Loucy (cell line): ENCODE data around the gene DDAH2.

Experiments
- H2AFZ ChIP-seq: fragments of 200-600 bp; sonication (generic); 2 replicates; pipeline ENCODE4 v1.6.0; 2016; ENCODE audit warnings: antibody characterized with exemption, mild to moderate bottlenecking, low read length, moderate library complexity
- H3F3A ChIP-seq: fragments of 200-600 bp; 2 replicates; pipeline ENCODE4 v1.6.0; 2016; ENCODE audit warnings: antibody characterized with exemption, low read depth, mild to moderate bottlenecking
- H3K27me3 ChIP-seq: fragments of 200-600 bp; sonication (generic); 2 replicates; pipeline ENCODE4 v1.6.1; 2014; ENCODE audit warnings: low read length, mild to moderate bottlenecking; ENCODE audit not compliant: insufficient read depth, poor library complexity, severe bottlenecking
- H3K36me3 ChIP-seq: fragments of 200-600 bp; sonication (generic); 2 replicates; pipeline ENCODE4 v1.6.1; 2016; ENCODE audit warnings: low read length; ENCODE audit not compliant: insufficient read depth
- H3K4me1 ChIP-seq: fragments of 200-600 bp; sonication (generic); 2 replicates; pipeline ENCODE4 v1.5.1; 2014; ENCODE audit warnings: low read length, mild to moderate bottlenecking; ENCODE audit not compliant: insufficient read depth, poor library complexity, severe bottlenecking
- H3K4me2 ChIP-seq: fragments of 200-600 bp; sonication (generic); 2 replicates; pipeline ENCODE4 v1.6.0; 2014; ENCODE audit warnings: antibody characterized with exemption, low read length, low read depth, mild to moderate bottlenecking; ENCODE audit not compliant: poor library complexity, severe bottlenecking
- H3K4me3 ChIP-seq: fragments of 200-600 bp; sonication (generic); 2 replicates; pipeline ENCODE4 v1.5.1; 2014; ENCODE audit warnings: low read length, mild to moderate bottlenecking, mixed read lengths; ENCODE audit not compliant: poor library complexity, severe bottlenecking
- H3K79me2 ChIP-seq: fragments of 200-600 bp; sonication (generic); 2 replicates; pipeline ENCODE4 v1.6.1; 2014; ENCODE audit warnings: low read length; ENCODE audit not compliant: insufficient read depth
- H3K9ac ChIP-seq: fragments of 200-600 bp; sonication (generic); 2 replicates; pipeline ENCODE4 v1.6.0; 2014; ENCODE audit warnings: mild to moderate bottlenecking, low read depth, low read length, moderate library complexity; ENCODE audit not compliant: poor library complexity, severe bottlenecking
- H3K9me2 ChIP-seq: fragments of 200-600 bp; sonication (generic); replicated peaks from 2 replicates; pipeline ENCODE4 v1.6.1; 2016; ENCODE audit warnings: low read depth, low read length, mixed read lengths
- H3K9me3 ChIP-seq: fragments of 200-600 bp; sonication (generic); 2 replicates; pipeline ENCODE4 v1.6.1; 2014; ENCODE audit warnings: mild to moderate bottlenecking, antibody characterized with exemption, low read length, low read depth; ENCODE audit not compliant: insufficient read depth
- H4K20me1 ChIP-seq: fragments of 200-600 bp; sonication (generic); 2 replicates; pipeline ENCODE4 v1.6.0; 2014; ENCODE audit warnings: antibody characterized with exemption, low read length, mild to moderate bottlenecking; ENCODE audit not compliant: insufficient read depth, poor library complexity, severe bottlenecking
- EZH2phosphoT487 ChIP-seq: fragments of 200-600 bp; IDR thresholded peaks from 2 replicates; pipeline ENCODE4 v1.6.1; 2018; ENCODE audit warnings: antibody characterized with exemption, mild to moderate bottlenecking, moderate library complexity, borderline replicate concordance
- TF ChIP-seq, protein P1 (sequence below): fragments of 200-600 bp; sonication (generic); conservative IDR thresholded peaks from 2 replicates; pipeline ENCODE4 v1.5.1; 2014; ENCODE audit warnings: mild to moderate bottlenecking, antibody characterized with exemption, low read length

Gene DDAH2

DNA sequence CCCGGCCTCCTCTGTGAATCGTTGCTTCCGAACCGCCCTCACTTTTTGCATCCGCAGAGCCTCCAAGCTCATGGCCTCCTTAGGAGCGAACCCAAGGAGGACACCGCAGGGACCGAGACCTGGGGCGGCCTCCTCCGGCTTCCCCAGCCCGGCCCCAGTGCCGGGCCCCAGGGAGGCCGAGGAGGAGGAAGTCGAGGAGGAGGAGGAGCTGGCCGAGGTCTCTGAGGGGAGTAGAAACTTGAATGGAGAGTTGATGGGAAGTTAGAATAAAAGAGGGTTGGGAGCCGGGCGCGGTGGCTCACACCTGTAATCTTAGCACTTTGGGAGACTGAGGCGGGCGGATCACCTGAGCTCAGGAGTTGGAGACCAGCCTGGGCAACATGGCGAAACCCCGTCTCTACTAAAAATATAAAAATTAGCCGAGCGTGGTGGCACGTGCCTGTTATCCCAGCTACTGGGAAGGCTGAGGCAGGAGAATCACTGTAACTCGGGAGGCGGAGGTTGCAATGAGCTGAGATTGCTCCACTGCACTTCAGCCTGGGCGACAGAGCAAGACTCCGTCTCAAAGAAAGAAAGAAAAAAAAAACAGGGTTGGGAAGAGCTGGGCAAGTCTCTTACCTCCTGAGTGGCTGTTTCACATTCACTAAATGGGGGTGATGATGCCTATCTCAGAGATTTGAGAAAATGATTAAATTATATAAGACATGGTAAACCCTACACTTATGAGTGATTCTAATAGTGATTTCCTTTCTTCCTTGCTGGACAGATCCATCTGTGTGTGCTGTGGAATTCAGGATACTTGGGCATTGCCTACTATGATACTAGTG is 11.5 kb upstream of the DDAH2 start:
- Histone ChIP-seq H3K36me3 (no peaks in the 10 kb centered on the region), H3K9me3 (no peaks in the 10 kb centered on the region), H2AFZ (no peak overlapping the region)

DNA sequence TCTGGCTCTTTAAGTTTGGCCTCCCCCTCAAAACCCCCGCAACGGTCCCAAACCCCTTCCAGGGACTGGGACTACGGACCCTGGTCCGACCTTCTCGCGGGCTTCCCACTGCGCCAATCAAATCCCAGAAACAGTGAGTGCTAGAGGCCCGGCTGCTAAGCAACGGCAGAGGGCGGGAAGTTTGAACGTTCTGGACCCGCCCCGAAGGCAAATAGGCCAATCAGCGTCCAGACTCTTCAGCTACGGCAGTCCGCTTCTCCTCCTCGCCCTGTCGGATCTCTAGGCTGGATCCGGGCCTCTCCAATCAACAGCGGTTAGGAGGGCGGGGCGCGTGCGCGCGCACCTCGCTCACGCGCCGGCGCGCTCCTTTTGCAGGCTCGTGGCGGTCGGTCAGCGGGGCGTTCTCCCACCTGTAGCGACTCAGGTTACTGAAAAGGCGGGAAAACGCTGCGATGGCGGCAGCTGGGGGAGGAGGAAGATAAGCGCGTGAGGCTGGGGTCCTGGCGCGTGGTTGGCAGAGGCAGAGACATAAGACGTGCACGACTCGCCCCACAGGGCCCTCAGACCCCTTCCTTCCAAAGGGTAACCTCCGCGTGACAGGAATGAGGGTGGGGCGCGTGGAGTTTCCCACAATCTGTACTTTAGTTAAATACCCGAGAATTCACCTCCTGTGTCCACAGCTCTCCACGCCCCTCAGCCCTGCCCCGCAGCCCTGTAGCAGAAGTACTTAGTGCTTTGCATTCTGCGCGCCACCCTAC is 10.7 kb upstream of the DDAH2 start, which contains the start of gene MSH5:
Gene MSH5 (plus strand): TSS at position 367 of the 758 bp plus-strand sequence. CDS start 462 bp downstream, outside the sequence.
- Histone ChIP-seq H3K9me2 (no peaks in the 10 kb centered on the region), H3K4me3 (peak within 1 kb of the TSS; percentile 100), H3K9ac (peak within 1 kb of the TSS; percentile 100), H4K20me1 (peaks cover 6% of the 10 kb centered on the region), H3K9me3 (no peaks in the 10 kb centered on the region), H3K36me3 (no peaks in the 10 kb centered on the region), H3K27me3 (peaks cover 9% of the 10 kb centered on the region), H3K4me1 (peaks cover 48% of the 10 kb centered on the region), H3F3A (peaks cover 10% of the 10 kb centered on the region), H3K79me2 (peaks cover 50% of the 10 kb centered on the region), H3K4me2 (peak within 1 kb of the TSS; percentile 99), H2AFZ (no peak within 1 kb of the TSS)
- TF ChIP-seq, protein P1, sequence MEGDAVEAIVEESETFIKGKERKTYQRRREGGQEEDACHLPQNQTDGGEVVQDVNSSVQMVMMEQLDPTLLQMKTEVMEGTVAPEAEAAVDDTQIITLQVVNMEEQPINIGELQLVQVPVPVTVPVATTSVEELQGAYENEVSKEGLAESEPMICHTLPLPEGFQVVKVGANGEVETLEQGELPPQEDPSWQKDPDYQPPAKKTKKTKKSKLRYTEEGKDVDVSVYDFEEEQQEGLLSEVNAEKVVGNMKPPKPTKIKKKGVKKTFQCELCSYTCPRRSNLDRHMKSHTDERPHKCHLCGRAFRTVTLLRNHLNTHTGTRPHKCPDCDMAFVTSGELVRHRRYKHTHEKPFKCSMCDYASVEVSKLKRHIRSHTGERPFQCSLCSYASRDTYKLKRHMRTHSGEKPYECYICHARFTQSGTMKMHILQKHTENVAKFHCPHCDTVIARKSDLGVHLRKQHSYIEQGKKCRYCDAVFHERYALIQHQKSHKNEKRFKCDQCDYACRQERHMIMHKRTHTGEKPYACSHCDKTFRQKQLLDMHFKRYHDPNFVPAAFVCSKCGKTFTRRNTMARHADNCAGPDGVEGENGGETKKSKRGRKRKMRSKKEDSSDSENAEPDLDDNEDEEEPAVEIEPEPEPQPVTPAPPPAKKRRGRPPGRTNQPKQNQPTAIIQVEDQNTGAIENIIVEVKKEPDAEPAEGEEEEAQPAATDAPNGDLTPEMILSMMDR = no peak
- no peak for TF ChIP-seq EZH2phosphoT487

More for the DNA sequence above, 11.5 kb upstream of the DDAH2 start:
- no peak for TF ChIP-seq EZH2phosphoT487
- H3F3A ChIP-seq = peaks cover 10% of the 10 kb centered on the region
- peak overlapping the region; percentile 100 for H3K9ac ChIP-seq
- H3K4me2 ChIP-seq = peak overlapping the region; percentile 74
- H3K27me3 ChIP-seq = peaks cover 5% of the 10 kb centered on the region
- H3K9me2 ChIP-seq = no peaks in the 10 kb centered on the region
- H3K4me1 ChIP-seq = peaks cover 48% of the 10 kb centered on the region
- H3K79me2 ChIP-seq = peaks cover 42% of the 10 kb centered on the region
- peak overlapping the region; percentile 100 for H3K4me3 ChIP-seq
- H4K20me1 ChIP-seq = peaks cover 4% of the 10 kb centered on the region

DNA sequence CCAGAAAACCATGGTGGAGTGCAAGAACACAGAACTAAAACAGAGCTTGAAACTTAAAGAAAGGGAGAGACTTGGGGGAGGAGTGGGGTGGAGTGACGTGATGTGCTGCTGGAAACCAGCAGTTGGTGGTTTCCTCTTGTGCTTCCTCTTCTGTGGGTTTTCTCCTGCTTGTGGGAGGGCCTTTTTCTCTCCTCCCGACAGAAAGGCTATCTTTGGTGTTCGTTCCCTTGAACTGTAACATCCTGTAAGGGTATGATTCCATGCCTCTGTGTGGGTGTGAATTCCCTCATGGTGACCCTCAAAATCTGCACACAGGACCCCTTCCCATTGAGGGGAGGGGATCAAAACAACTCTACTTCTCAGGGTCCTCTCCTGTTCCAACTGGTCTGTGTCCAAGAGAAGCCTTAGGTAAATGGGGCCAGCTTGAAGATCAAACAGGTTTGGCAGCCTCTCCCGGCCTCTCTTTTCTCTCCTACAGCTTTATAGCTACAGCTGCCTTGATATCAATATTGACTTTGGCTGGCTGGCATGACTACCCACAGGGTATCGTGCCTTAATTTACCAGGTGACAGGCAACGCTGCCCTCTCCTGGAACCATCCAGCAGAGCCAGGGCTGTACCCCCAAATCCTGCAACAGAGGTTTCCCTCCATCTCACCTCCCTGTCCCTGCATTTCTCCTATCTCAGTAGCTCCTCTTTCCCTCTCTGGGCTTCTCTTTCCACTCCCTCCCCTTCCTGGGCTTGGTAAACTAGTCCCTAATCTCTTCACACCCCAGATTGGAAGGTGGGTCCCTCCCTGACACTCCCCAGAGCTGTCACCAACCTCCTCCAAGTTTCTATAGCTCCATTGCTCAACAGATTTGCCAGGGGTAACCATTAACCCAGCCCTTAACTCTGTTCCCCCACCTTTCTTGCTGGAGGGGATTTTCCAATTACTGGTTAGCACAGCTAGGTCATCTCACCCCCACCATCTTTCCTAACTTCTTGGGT is 9.2 kb upstream of the DDAH2 start:
- Histone ChIP-seq H3K4me1 (peaks cover 54% of the 10 kb centered on the region), H3K79me2 (peaks cover 65% of the 10 kb centered on the region), H3K9me2 (no peaks in the 10 kb centered on the region), H3K4me2 (peak overlapping the region; percentile 99), H3K4me3 (peak overlapping the region; percentile 100), H2AFZ (no peak overlapping the region), H4K20me1 (peaks cover 19% of the 10 kb centered on the region), H3K9ac (peak overlapping the region; percentile 100), H3K27me3 (peaks cover 9% of the 10 kb centered on the region), H3F3A (peaks cover 10% of the 10 kb centered on the region), H3K9me3 (no peaks in the 10 kb centered on the region), H3K36me3 (peaks cover 10% of the 10 kb centered on the region)
- TF ChIP-seq, protein P1 = peak; percentile 52
- no peak for TF ChIP-seq EZH2phosphoT487
